H9 (cell line): ENCODE results near the gene CAB39. TPM values are rescaled to one million over a fixed set of nuclear protein-coding genes. Genes with fewer than 3 reads are reported as not detected.

Source experiments
- DNase-seq: peaks from one replicate; pipeline ENCODE4 v3.0.0-alpha.2; 2017
- H2AFZ ChIP-seq: one replicate; pipeline ENCODE4 v1.6.1; 2013; ENCODE audit warnings: mild to moderate bottlenecking, low read length, control low read depth, moderate library complexity
- H2AK5ac ChIP-seq: 2 replicates; pipeline ENCODE4 v1.6.1; 2013; ENCODE audit warnings: low read length, control low read depth, mixed read lengths; ENCODE audit not compliant: insufficient read length
- H2BK120ac ChIP-seq: one replicate; pipeline ENCODE4 v1.6.1; 2013; ENCODE audit warnings: low read depth, mild to moderate bottlenecking, low read length, control low read depth, inconsistent platforms; ENCODE audit not compliant: poor library complexity, severe bottlenecking
- H2BK12ac ChIP-seq: 2 replicates; pipeline ENCODE4 v1.6.1; 2013; ENCODE audit warnings: low read length, control low read depth, mixed read lengths, low read depth; ENCODE audit not compliant: insufficient read length
- H2BK15ac ChIP-seq: 2 replicates; pipeline ENCODE4 v1.6.1; 2013; ENCODE audit warnings: low read depth, low read length, control low read depth
- H2BK20ac ChIP-seq: one replicate; pipeline ENCODE4 v1.6.1; 2013; ENCODE audit warnings: low read depth, mild to moderate bottlenecking, low read length, control low read depth, inconsistent platforms; ENCODE audit not compliant: poor library complexity, severe bottlenecking
- H2BK5ac ChIP-seq: 2 replicates; pipeline ENCODE4 v1.6.1; 2013; ENCODE audit warnings: low read length, control low read depth, mixed read lengths; ENCODE audit not compliant: insufficient read length
- H3K14ac ChIP-seq: 2 replicates; pipeline ENCODE4 v1.6.1; 2013; ENCODE audit warnings: low read length, control low read depth; ENCODE audit not compliant: insufficient read depth
- H3K18ac ChIP-seq: 2 replicates; pipeline ENCODE4 v1.6.1; 2013; ENCODE audit warnings: low read depth, mild to moderate bottlenecking, mixed read lengths, low read length, control low read depth; ENCODE audit not compliant: insufficient read length
- H3K23ac ChIP-seq: 2 replicates; pipeline ENCODE4 v1.6.1; 2013; ENCODE audit warnings: low read length, control low read depth, mixed read lengths, low read depth; ENCODE audit not compliant: insufficient read length
- H3K23me2 ChIP-seq: 2 replicates; pipeline ENCODE4 v1.6.1; 2013; ENCODE audit warnings: low read depth, mild to moderate bottlenecking, mixed read lengths, low read length, control low read depth; ENCODE audit not compliant: insufficient read length, poor library complexity, severe bottlenecking
- H3K27ac ChIP-seq: 2 replicates; pipeline ENCODE4 v1.5.1; 2013; ENCODE audit warnings: low read length, control low read depth, mixed read lengths, low read depth; ENCODE audit not compliant: insufficient read length
- H3K27me3 ChIP-seq: 2 replicates; pipeline ENCODE4 v1.6.1; 2013; ENCODE audit warnings: low read length, control low read depth, inconsistent platforms; ENCODE audit not compliant: insufficient read depth
- H3K4ac ChIP-seq: 2 replicates; pipeline ENCODE4 v1.6.1; 2013; ENCODE audit warnings: low read depth, mild to moderate bottlenecking, control low read depth, inconsistent platforms, low read length, moderate library complexity
- H3K4me1 ChIP-seq: 2 replicates; pipeline ENCODE4 v1.6.1; 2013; ENCODE audit warnings: low read length, control low read depth, inconsistent platforms; ENCODE audit not compliant: insufficient read depth
- H3K4me2 ChIP-seq: 2 replicates; pipeline ENCODE4 v1.6.1; 2013; ENCODE audit warnings: low read length, control low read depth, mixed read lengths; ENCODE audit not compliant: insufficient read length, insufficient read depth
- H3K56ac ChIP-seq: 2 replicates; pipeline ENCODE4 v1.6.1; 2013; ENCODE audit warnings: low read depth, mild to moderate bottlenecking, mixed read lengths, low read length, control low read depth; ENCODE audit not compliant: insufficient read length
- H3K79me1 ChIP-seq: 2 replicates; pipeline ENCODE4 v1.6.1; 2013; ENCODE audit warnings: low read depth, mild to moderate bottlenecking, moderate library complexity, low read length, control low read depth, inconsistent platforms; ENCODE audit not compliant: insufficient read depth, poor library complexity, severe bottlenecking
- H3K79me2 ChIP-seq: 2 replicates; pipeline ENCODE4 v1.6.1; 2013; ENCODE audit warnings: low read length, control low read depth, inconsistent platforms; ENCODE audit not compliant: insufficient read depth
- H3K9ac ChIP-seq: 2 replicates; pipeline ENCODE4 v1.6.1; 2013; ENCODE audit warnings: low read length, control low read depth, mixed read lengths; ENCODE audit not compliant: insufficient read length; ENCODE audit errors: extremely low read depth
- H3K9me3 ChIP-seq: one replicate; pipeline ENCODE4 v1.6.1; 2013; ENCODE audit warnings: low read depth, low read length, inconsistent platforms; ENCODE audit not compliant: control insufficient read depth
- H3T11ph ChIP-seq: one replicate; pipeline ENCODE4 v1.6.1; 2013; ENCODE audit warnings: mild to moderate bottlenecking, low read length, control low read depth, inconsistent platforms
- H4K20me1 ChIP-seq: one replicate; pipeline ENCODE4 v1.6.1; 2013; ENCODE audit not compliant: control insufficient read depth, insufficient read length, insufficient read depth
- H4K5ac ChIP-seq: 2 replicates; pipeline ENCODE4 v1.6.1; 2013; ENCODE audit warnings: low read depth, mild to moderate bottlenecking, mixed read lengths, low read length, control low read depth; ENCODE audit not compliant: insufficient read length
- H4K8ac ChIP-seq: replicated peaks from 2 replicates; pipeline ENCODE4 v1.6.1; 2013; ENCODE audit warnings: low read length, control low read depth, mixed read lengths, low read depth; ENCODE audit not compliant: insufficient read length
- H4K91ac ChIP-seq: 2 replicates; pipeline ENCODE4 v1.6.1; 2013; ENCODE audit warnings: low read depth, mild to moderate bottlenecking, moderate library complexity, mixed read lengths, low read length, control low read depth; ENCODE audit not compliant: insufficient read length
- H3K27ac Mint-ChIP-seq, 3 experiments: 2 replicates in 2 of 3; 3 replicates in 1 of 3; pipeline ENCODE4 v1.8.0; 2020 to 2021; ENCODE audit warnings: mixed read lengths in 3 of 3, mild to moderate bottlenecking in 1 of 3, moderate library complexity in 1 of 3
- H3K27me3 Mint-ChIP-seq: 2 replicates; pipeline ENCODE4 v1.8.0; 2021; ENCODE audit warnings: low read depth, mild to moderate bottlenecking, moderate library complexity, mixed read lengths
- H3K36me3 Mint-ChIP-seq, 3 experiments: 2 replicates in 2 of 3; 3 replicates in 1 of 3; pipeline ENCODE4 v1.8.0; 2020 to 2021; ENCODE audit warnings: low read depth in 3 of 3, mixed read lengths in 3 of 3; ENCODE audit not compliant: insufficient read depth in 1 of 3
- H3K4me1 Mint-ChIP-seq, 2 experiments: 2 replicates each; pipeline ENCODE4 v1.8.0; 2020; ENCODE audit warnings: mixed read lengths in 2 of 2
- H3K4me3 Mint-ChIP-seq, 2 experiments: 2 replicates in 1 of 2; 3 replicates in 1 of 2; pipeline ENCODE4 v1.8.0; 2020 to 2021; ENCODE audit warnings: mild to moderate bottlenecking in 2 of 2, mixed read lengths in 2 of 2, moderate library complexity in 1 of 2
- H3K9me3 Mint-ChIP-seq, 2 experiments: 2 replicates in 1 of 2; 3 replicates in 1 of 2; pipeline ENCODE4 v1.8.0; 2020; ENCODE audit warnings: mild to moderate bottlenecking in 2 of 2, mixed read lengths in 2 of 2, moderate library complexity in 1 of 2
- WGBS: extraction: QIAGEN DNeasy Blood & Tissue Kit; methylation state at CpG from one replicate; pipeline ENCODE4 v1.1.7; 2013; ENCODE audit warnings: missing lambda C conversion rate, low lambda C conversion rate, mixed read lengths; ENCODE audit not compliant: insufficient read length; ENCODE audit errors: extremely low coverage; 5-methylcytosine and 5-hydroxymethylcytosine counted together
- total RNA-seq: library from RNA; stranded (reverse); gene quantifications from 2 replicates; pipeline ENCODE4 v1.2.1, GENCODE V29; 2021
- TF ChIP-seq, protein P1 (sequence below): fragments of 200-600 bp; sonication (generic); conservative IDR thresholded peaks from 3 replicates; pipeline ENCODE4 v1.8.0; 2021; ENCODE audit warnings: antibody characterized with exemption, mild to moderate bottlenecking

The CAB39 gene
- total RNA-seq, 1 experiment from 2014 or later, result 42.7 TPM

DNA sequence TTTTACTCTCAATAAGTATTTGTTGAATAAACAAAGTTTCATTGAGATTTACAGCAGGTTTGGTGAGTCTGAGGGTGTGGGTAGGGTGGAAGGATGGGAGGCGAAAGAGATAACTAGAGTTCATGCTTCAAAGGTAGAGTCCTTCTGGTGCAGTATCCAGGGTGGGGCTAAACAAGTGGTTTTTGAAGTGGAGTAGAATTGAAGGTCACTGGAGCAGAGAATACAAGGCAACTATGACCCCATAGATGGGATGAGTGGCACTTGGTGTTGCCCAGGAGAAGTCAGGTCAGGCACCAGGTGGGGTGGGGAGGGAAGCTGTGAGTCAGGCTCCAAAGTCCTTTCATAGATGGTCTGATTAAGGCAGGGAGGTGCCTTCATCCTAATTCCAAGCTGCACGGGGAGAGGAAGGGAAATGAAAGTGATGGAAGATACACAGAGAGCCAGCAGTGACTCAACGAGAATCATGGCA lies 6.6 kb upstream of the CAB39 start:
- no peak overlapping the region for H2BK120ac ChIP-seq
- no peak overlapping the region for H3K9ac ChIP-seq
- no peak overlapping the region for H3K23ac ChIP-seq
- DNase-seq, result no peak
- H3K14ac ChIP-seq, result no peak overlapping the region
- no peaks in the 10 kb centered on the region for H3K79me2 ChIP-seq
- H3K79me1 ChIP-seq, result no peaks in the 10 kb centered on the region
- Mint-ChIP-seq H3K4me3 (no peak overlapping the region), H3K27ac (no peak overlapping the region), H3K36me3 (peaks cover 0 to 5% (median 0%) of the 10 kb centered on the region in 3 experiments; a peak in 3 of 7 replicates), H3K4me1 (no peaks in the 10 kb centered on the region), H3K27me3 (no peaks in the 10 kb centered on the region), H3K9me3 (peaks cover 3 to 5% of the 10 kb centered on the region in 2 experiments; a peak in 3 of 5 replicates)
- no peak overlapping the region for H4K91ac ChIP-seq
- no peak overlapping the region for H4K5ac ChIP-seq
- no peaks in the 10 kb centered on the region for H3K23me2 ChIP-seq
- TF ChIP-seq, protein P1, sequence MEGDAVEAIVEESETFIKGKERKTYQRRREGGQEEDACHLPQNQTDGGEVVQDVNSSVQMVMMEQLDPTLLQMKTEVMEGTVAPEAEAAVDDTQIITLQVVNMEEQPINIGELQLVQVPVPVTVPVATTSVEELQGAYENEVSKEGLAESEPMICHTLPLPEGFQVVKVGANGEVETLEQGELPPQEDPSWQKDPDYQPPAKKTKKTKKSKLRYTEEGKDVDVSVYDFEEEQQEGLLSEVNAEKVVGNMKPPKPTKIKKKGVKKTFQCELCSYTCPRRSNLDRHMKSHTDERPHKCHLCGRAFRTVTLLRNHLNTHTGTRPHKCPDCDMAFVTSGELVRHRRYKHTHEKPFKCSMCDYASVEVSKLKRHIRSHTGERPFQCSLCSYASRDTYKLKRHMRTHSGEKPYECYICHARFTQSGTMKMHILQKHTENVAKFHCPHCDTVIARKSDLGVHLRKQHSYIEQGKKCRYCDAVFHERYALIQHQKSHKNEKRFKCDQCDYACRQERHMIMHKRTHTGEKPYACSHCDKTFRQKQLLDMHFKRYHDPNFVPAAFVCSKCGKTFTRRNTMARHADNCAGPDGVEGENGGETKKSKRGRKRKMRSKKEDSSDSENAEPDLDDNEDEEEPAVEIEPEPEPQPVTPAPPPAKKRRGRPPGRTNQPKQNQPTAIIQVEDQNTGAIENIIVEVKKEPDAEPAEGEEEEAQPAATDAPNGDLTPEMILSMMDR, result no peak
- H2BK20ac ChIP-seq, result no peak overlapping the region
- H3K27ac ChIP-seq, result no peak overlapping the region
- H2AFZ ChIP-seq, result no peak overlapping the region
- no peak overlapping the region for H3K18ac ChIP-seq
- H4K20me1 ChIP-seq, result no peaks in the 10 kb centered on the region
- H3K9me3 ChIP-seq, result no peaks in the 10 kb centered on the region
- no peak overlapping the region for H4K8ac ChIP-seq
- no peak overlapping the region for H2BK15ac ChIP-seq
- no peak overlapping the region for H3K56ac ChIP-seq
- no peak overlapping the region for H3T11ph ChIP-seq
- H3K27me3 ChIP-seq, result no peaks in the 10 kb centered on the region
- H3K4me1 ChIP-seq, result no peaks in the 10 kb centered on the region
- H3K4ac ChIP-seq, result no peak overlapping the region
- H2BK12ac ChIP-seq, result no peak overlapping the region
- no peak overlapping the region for H2AK5ac ChIP-seq
- no peak overlapping the region for H2BK5ac ChIP-seq
- H3K4me2 ChIP-seq, result no peak overlapping the region
- no CpG with 5 or more reads among the region's 3 CpGs for WGBS
